Measurements from ENCODE around the gene TMF1.

DNA sequence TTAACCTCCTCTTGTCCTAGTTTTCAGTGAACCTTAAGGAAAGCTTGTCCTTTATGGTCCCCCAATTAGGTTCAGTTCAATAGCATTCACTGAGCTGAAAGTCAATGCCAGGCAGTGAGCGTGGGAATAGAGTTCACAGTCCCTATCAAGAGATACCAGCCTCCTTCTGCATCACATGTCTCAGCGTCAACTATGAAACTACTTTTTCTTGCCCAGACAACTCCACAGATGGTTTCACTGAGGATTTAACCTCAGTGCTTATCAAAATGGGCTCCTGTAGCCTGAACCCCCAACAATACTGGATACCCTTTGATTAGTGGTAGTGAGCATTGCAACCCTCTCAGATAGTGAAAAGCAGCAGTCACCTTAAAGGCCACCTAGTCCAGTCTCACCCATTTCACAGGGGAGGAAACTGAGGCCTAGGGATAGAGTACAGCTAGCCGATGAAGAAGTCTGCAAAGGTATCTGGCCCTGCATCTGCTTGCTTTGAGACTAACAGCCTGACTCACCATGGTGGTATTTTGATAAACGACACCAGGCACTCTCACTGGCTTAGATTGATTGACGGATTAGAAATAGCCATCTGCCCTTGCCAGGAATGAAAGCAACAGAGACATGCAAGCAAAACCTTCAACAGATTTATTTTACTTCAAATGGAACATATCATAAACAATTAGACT is 29.6 kb upstream of the TMF1 start:
- TF ChIP-seq, protein P1, sequence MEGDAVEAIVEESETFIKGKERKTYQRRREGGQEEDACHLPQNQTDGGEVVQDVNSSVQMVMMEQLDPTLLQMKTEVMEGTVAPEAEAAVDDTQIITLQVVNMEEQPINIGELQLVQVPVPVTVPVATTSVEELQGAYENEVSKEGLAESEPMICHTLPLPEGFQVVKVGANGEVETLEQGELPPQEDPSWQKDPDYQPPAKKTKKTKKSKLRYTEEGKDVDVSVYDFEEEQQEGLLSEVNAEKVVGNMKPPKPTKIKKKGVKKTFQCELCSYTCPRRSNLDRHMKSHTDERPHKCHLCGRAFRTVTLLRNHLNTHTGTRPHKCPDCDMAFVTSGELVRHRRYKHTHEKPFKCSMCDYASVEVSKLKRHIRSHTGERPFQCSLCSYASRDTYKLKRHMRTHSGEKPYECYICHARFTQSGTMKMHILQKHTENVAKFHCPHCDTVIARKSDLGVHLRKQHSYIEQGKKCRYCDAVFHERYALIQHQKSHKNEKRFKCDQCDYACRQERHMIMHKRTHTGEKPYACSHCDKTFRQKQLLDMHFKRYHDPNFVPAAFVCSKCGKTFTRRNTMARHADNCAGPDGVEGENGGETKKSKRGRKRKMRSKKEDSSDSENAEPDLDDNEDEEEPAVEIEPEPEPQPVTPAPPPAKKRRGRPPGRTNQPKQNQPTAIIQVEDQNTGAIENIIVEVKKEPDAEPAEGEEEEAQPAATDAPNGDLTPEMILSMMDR (IDR thresholded peaks at IDR 0.05), result no peak
- no peak for TF ChIP-seq POLR2AphosphoS5 (IDR thresholded peaks at IDR 0.05; ENCODE audit: low read depth, low read length)
- no peak for TF ChIP-seq SIN3A (IDR thresholded peaks at IDR 0.05; ENCODE audit: borderline replicate concordance, insufficient read depth, low read depth, low read length)
- TF ChIP-seq TCF7L2 (IDR thresholded peaks at IDR 0.05; ENCODE audit: low read depth, low read length), result no peak
